HCT116 (cell line): Measurements from ENCODE around the gene SCN1B. TPM values are rescaled to one million over a fixed set of nuclear protein-coding genes. Genes with fewer than 3 reads are reported as not detected.

Experiments used
- ATAC-seq: fragments of 200-7000 bp; cut with Tn5 transposase; 2 replicates; pipeline ENCODE4 v1.9.1; 2020; ENCODE audit warnings: mild to moderate bottlenecking, moderate library complexity
- BruUV-seq: library from RNA; stranded (reverse); fragments of 400-500 nt; replicated peaks from 2 replicates; lab custom pipeline; 2021; lab: Mats Ljungman, UMichigan
- CTCF ChIA-PET: fragments of 300-600 bp; sonication (Branson Sonifier 250); formaldehyde crosslinking; loops from one replicate; lab custom pipeline; 2021; ENCODE audit warnings: antibody characterized with exemption; lab: Charles Lee
- POLR2A ChIA-PET: fragments of 300-600, 350-600 bp; sonication (Branson Sonifier 250); formaldehyde crosslinking; loops from one replicate; lab custom pipeline; 2021; ENCODE audit warnings: antibody characterized with exemption; lab: Charles Lee
- RAD21 ChIA-PET, 2 experiments: fragments of 300-600 bp; sonication (Branson Sonifier 250); formaldehyde crosslinking; loops; one replicate each; lab custom pipeline; 2023; ENCODE audit warnings: low total read pairs in 2 of 2; ENCODE audit not compliant: uncharacterized antibody in 2 of 2, unreplicated experiment in 2 of 2, low non-redundant PET in 1 of 2; lab: Charles Lee
- DNase-seq: peaks from one replicate; pipeline ENCODE4 v3.0.0-alpha.2; 2010; ENCODE audit warnings: low read depth, low spot score
- H2AFZ ChIP-seq: fragments of 200-600 bp; shearing (Covaris generic), sonication (generic); 2 replicates; pipeline ENCODE4 v1.6.1; 2017; ENCODE audit warnings: low read depth, mixed run types, mixed read lengths, antibody characterized with exemption, low read length; ENCODE audit not compliant: poor library complexity, severe bottlenecking
- H3K27ac ChIP-seq: 2 replicates; pipeline ENCODE4 v1.5.1; 2012; ENCODE audit warnings: low read depth, low read length
- H3K27me3 ChIP-seq: fragments of 200-600 bp; sonication (generic); 2 replicates; pipeline ENCODE4 v1.6.1; 2016; ENCODE audit warnings: mixed run types, low read length, mixed read lengths; ENCODE audit not compliant: insufficient read depth
- H3K36me3 ChIP-seq, 2 experiments: fragments of 200-500 bp in 1 of 2; fragments of 200-600 bp in 1 of 2; sonication (Bioruptor generic) in 1 of 2; sonication (generic) in 1 of 2; 2 replicates each; pipeline versions ENCODE4 v1.5.1 to v1.6.1; 2014 to 2016; ENCODE audit warnings: low read length in 2 of 2, inconsistent platforms in 1 of 2, mixed read lengths in 1 of 2, mixed run types in 1 of 2; ENCODE audit not compliant: insufficient read depth in 2 of 2, control insufficient read depth in 1 of 2
- H3K4me1 ChIP-seq, 2 experiments: fragments of 200-600 bp in 1 of 2; sonication (generic) in 1 of 2; 2 replicates each; pipeline versions ENCODE4 v1.5.1 to v1.6.1; 2012 to 2017; ENCODE audit warnings: low read length in 2 of 2, inconsistent platforms in 1 of 2, mild to moderate bottlenecking in 1 of 2, mixed read lengths in 1 of 2, mixed run types in 1 of 2, moderate library complexity in 1 of 2; ENCODE audit not compliant: insufficient read depth in 2 of 2, control insufficient read depth in 1 of 2
- H3K4me2 ChIP-seq: fragments of 200-600 bp; sonication (generic); 2 replicates; pipeline ENCODE4 v1.6.1; 2017; ENCODE audit warnings: mixed run types, low read length, mixed read lengths
- H3K4me3 ChIP-seq, 2 experiments: fragments of 200-600 bp in 1 of 2; sonication (generic) in 1 of 2; replicated peaks in 1 of 2; 2 replicates each; pipeline ENCODE4 v1.5.1; 2011 to 2016; ENCODE audit warnings: low read length in 2 of 2, control low read depth in 1 of 2, low read depth in 1 of 2, mild to moderate bottlenecking in 1 of 2, mixed read lengths in 1 of 2, mixed run types in 1 of 2
- H3K79me2 ChIP-seq: fragments of 200-600 bp; sonication (generic); 2 replicates; pipeline ENCODE4 v1.6.1; 2017; ENCODE audit warnings: mild to moderate bottlenecking, mixed run types, low read length, moderate library complexity, mixed read lengths; ENCODE audit not compliant: insufficient read depth
- H3K9ac ChIP-seq: fragments of 200-600 bp; sonication (generic); 2 replicates; pipeline ENCODE4 v1.6.1; 2016; ENCODE audit warnings: low read length, mixed read lengths
- H3K9me2 ChIP-seq: fragments of 200-600 bp; sonication (generic), shearing (Covaris generic); 2 replicates; pipeline ENCODE4 v1.6.1; 2017; ENCODE audit warnings: mixed run types, mild to moderate bottlenecking, moderate library complexity; ENCODE audit not compliant: insufficient read depth
- H3K9me3 ChIP-seq, 2 experiments: fragments of 200-500 bp in 1 of 2; fragments of 200-600 bp in 1 of 2; sonication (Bioruptor generic) in 1 of 2; sonication (generic) in 1 of 2; 2 replicates each; pipeline ENCODE4 v1.6.1; 2014 to 2017; ENCODE audit warnings: low read length in 2 of 2, mixed read lengths in 2 of 2, inconsistent platforms in 1 of 2, low read depth in 1 of 2, mild to moderate bottlenecking in 1 of 2, mixed run types in 1 of 2, moderate library complexity in 1 of 2; ENCODE audit not compliant: control insufficient read depth in 1 of 2, insufficient read depth in 1 of 2
- H4K20me1 ChIP-seq: fragments of 200-600 bp; sonication (generic), shearing (Covaris generic); 2 replicates; pipeline ENCODE4 v1.6.1; 2017; ENCODE audit warnings: mixed run types, mild to moderate bottlenecking, moderate library complexity; ENCODE audit not compliant: insufficient read depth
- RAD21 ChIP-seq: IDR thresholded peaks from 2 replicates; pipeline ENCODE4 v1.6.1; 2012; ENCODE audit warnings: low read depth, mild to moderate bottlenecking
- ZFX ChIP-seq: fragments of 450-650 bp; IDR thresholded peaks from 2 replicates; pipeline ENCODE4 v1.6.1; 2017
- intact Hi-C: fragments of 100-400 bp; cut with micrococcal nuclease; formaldehyde crosslinking; loops from 2 replicates; pipeline ENCODE4 v1.10.0; 2022
- total RNA-seq: library from RNA; stranded (reverse); gene quantifications from one replicate; pipeline ENCODE4 v1.2.1, GENCODE V29; 2021; ENCODE audit not compliant: unreplicated experiment
- TF ChIP-seq, protein P1 (sequence below): IDR thresholded peaks from 2 replicates; pipeline ENCODE4 v1.6.1; 2012; ENCODE audit warnings: low read depth
- TF ChIP-seq, protein P2 (sequence below): IDR thresholded peaks from 2 replicates; pipeline ENCODE4 v1.6.1; 2011; ENCODE audit warnings: mild to moderate bottlenecking, low read length, moderate library complexity; ENCODE audit not compliant: insufficient replicate concordance; ENCODE audit errors: extremely low read depth

The SCN1B gene
- total RNA-seq, 1 experiment from 2014 or later: 6.6 TPM

DNA sequence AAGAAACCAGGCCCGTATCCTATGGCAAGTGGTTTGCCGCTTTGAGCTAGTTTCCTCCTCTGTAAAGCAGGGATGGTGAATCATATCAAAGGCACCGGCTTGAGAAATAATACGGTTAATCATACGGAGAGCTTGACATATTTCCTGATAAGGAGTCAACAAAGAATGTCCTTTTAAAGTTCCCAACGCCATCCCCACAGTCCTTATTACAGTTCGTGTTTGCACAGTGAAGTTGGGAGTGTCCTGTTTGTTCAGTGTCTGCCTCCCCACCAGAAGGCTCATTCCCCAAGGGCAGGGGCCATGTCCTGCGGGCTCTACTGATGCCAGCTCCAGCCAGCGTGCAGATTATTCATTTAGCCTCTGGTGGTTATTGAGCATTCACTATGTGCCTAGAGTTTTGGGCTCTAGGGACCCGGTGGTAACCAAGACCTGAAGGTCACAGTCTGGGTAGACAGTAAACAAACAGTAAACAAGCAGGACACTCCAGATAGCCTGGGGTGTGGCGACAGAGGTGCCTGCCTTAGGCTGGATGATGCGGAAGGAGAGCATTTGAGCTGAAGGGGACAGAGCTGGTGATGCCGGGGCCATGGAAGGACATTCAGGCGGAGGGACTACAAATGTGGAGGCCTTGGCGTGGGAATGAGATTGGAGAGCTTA, 23.8 kb upstream of the SCN1B start:
- no TSS peak for BruUV-seq
- DNase-seq (no peak), ATAC-seq (no peak)
- Histone ChIP-seq H3K4me2 (no peak overlapping the region), H4K20me1 (no peaks in the 10 kb centered on the region), H2AFZ (no peak overlapping the region), H3K9ac (no peak overlapping the region), H3K4me1 (peaks cover 2 to 5% of the 10 kb centered on the region in 2 experiments; a peak in 2 of 4 replicates)
- RAD21 ChIA-PET: no interaction called here
- TF ChIP-seq RAD21 (no peak), ZFX (no peak)
- TF ChIP-seq, protein P1, sequence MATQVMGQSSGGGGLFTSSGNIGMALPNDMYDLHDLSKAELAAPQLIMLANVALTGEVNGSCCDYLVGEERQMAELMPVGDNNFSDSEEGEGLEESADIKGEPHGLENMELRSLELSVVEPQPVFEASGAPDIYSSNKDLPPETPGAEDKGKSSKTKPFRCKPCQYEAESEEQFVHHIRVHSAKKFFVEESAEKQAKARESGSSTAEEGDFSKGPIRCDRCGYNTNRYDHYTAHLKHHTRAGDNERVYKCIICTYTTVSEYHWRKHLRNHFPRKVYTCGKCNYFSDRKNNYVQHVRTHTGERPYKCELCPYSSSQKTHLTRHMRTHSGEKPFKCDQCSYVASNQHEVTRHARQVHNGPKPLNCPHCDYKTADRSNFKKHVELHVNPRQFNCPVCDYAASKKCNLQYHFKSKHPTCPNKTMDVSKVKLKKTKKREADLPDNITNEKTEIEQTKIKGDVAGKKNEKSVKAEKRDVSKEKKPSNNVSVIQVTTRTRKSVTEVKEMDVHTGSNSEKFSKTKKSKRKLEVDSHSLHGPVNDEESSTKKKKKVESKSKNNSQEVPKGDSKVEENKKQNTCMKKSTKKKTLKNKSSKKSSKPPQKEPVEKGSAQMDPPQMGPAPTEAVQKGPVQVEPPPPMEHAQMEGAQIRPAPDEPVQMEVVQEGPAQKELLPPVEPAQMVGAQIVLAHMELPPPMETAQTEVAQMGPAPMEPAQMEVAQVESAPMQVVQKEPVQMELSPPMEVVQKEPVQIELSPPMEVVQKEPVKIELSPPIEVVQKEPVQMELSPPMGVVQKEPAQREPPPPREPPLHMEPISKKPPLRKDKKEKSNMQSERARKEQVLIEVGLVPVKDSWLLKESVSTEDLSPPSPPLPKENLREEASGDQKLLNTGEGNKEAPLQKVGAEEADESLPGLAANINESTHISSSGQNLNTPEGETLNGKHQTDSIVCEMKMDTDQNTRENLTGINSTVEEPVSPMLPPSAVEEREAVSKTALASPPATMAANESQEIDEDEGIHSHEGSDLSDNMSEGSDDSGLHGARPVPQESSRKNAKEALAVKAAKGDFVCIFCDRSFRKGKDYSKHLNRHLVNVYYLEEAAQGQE: no peak
- TF ChIP-seq, protein P2, sequence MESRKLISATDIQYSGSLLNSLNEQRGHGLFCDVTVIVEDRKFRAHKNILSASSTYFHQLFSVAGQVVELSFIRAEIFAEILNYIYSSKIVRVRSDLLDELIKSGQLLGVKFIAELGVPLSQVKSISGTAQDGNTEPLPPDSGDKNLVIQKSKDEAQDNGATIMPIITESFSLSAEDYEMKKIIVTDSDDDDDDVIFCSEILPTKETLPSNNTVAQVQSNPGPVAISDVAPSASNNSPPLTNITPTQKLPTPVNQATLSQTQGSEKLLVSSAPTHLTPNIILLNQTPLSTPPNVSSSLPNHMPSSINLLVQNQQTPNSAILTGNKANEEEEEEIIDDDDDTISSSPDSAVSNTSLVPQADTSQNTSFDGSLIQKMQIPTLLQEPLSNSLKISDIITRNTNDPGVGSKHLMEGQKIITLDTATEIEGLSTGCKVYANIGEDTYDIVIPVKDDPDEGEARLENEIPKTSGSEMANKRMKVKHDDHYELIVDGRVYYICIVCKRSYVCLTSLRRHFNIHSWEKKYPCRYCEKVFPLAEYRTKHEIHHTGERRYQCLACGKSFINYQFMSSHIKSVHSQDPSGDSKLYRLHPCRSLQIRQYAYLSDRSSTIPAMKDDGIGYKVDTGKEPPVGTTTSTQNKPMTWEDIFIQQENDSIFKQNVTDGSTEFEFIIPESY: no peak
- TF ChIP-seq, all 23 proteins: peak for 0
- Histone ChIP-seq H3K9me2 (no peaks in the 10 kb centered on the region), H3K4me3 (no peak overlapping the region), H3K27me3 (no peaks in the 10 kb centered on the region), H3K79me2 (peaks cover 39% of the 10 kb centered on the region), H3K27ac (no peak overlapping the region), H3K9me3 (no peaks in the 10 kb centered on the region), H3K36me3 (peaks cover 9 to 20% of the 10 kb centered on the region in 2 experiments; a peak in 3 of 4 replicates)
- intact Hi-C loops: no loop called here
- ChIA-PET CTCF (no interaction called here), POLR2A (no interaction called here)
